ENCODE results near the gene PLEKHS1.
"Not testable (repeated sequence)": the region's sequence is repeated elsewhere in the genome, so short reads cannot be mapped to it uniquely, and the experiment has no call there.

Gene PLEKHS1

DNA sequence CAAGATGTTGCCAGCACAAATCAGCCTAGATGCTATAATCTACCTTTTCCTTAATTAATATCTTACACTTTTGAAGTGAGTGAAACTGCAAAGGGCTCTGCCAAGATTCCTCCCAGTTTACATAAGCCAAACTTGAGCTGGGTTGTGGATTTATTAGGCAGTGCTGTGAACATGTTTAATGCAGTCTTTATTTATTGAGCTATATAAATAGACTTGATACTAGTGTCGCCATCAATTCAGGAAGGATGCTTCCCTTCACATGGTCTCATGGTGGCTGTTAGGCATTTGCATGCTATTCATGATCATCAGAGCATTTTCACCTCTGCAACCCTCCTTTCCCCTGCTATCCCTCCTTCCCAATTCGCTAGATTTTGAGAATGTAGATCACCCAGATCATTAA, 40.2 kb downstream of the PLEKHS1 start:
- H3K36me3 ChIP-seq, result no peaks in the 10 kb centered on the region
- no peak overlapping the region for H3K27ac ChIP-seq
- H3K27me3 ChIP-seq (ENCODE audit: insufficient read depth, low read depth, severe bottlenecking), result no peaks in the 10 kb centered on the region
- DNase-seq, result no peak
- H3K4me3 ChIP-seq (ENCODE audit: low read depth, low read length), result no peak overlapping the region
- H3K9me3 ChIP-seq (ENCODE audit: severe bottlenecking), result no peaks in the 10 kb centered on the region
- TF ChIP-seq, protein P1, sequence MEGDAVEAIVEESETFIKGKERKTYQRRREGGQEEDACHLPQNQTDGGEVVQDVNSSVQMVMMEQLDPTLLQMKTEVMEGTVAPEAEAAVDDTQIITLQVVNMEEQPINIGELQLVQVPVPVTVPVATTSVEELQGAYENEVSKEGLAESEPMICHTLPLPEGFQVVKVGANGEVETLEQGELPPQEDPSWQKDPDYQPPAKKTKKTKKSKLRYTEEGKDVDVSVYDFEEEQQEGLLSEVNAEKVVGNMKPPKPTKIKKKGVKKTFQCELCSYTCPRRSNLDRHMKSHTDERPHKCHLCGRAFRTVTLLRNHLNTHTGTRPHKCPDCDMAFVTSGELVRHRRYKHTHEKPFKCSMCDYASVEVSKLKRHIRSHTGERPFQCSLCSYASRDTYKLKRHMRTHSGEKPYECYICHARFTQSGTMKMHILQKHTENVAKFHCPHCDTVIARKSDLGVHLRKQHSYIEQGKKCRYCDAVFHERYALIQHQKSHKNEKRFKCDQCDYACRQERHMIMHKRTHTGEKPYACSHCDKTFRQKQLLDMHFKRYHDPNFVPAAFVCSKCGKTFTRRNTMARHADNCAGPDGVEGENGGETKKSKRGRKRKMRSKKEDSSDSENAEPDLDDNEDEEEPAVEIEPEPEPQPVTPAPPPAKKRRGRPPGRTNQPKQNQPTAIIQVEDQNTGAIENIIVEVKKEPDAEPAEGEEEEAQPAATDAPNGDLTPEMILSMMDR (IDR thresholded peaks at IDR 0.05; ENCODE audit: low read depth, low read length), result no peak

DNA sequence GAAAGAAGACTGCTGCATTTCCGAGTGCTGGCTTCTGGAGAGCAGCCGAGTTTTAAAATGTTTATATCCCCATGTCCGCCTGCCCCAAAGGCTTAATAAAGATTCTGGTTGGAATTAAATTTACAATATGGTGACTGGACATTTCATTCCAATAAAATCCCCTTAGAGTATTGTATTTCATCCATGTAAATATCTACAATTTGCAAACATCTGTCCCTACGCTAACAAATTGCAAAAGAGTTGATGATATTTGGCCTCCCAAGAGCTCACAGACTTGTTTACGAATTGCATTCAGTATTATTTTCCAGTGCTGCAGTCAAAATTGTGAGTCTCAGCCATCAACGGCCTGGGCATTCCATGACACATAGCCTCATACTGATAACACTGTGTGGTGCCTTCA, 50.1 kb downstream of the PLEKHS1 start:
- no peaks in the 10 kb centered on the region for H3K9me3 ChIP-seq (ENCODE audit: severe bottlenecking)
- no peaks in the 10 kb centered on the region for H3K27me3 ChIP-seq (ENCODE audit: insufficient read depth, low read depth, severe bottlenecking)
- DNase-seq, result no peak
- TF ChIP-seq, protein P1 (IDR thresholded peaks at IDR 0.05; ENCODE audit: low read depth, low read length), result no peak
- no peak overlapping the region for H3K4me3 ChIP-seq (ENCODE audit: low read depth, low read length)
- H3K36me3 ChIP-seq, result no peaks in the 10 kb centered on the region
- H3K27ac ChIP-seq, result no peak overlapping the region

DNA sequence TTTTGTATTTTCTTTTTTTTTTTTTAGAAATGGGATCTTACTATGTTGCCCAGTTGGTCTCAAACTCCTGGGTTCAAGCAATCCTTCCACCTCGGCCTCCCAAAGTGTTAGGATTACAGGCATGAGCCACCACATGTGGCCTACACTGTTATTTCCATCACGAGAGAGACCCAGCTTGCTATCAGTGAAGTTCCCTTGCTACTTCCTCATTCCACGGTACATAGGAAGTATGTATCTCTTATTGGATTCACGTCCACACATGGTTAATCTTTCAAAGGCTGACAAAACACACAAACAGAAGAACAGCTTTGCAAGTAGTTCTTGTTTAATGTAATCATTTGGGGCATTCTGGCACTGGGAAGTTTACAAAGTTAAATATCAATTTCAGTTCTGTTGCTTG, 51.5 kb downstream of the PLEKHS1 start:
- no peaks in the 10 kb centered on the region for H3K36me3 ChIP-seq
- TF ChIP-seq, protein P1 (IDR thresholded peaks at IDR 0.05; ENCODE audit: low read depth, low read length), result no peak
- no peak overlapping the region for H3K27ac ChIP-seq
- H3K4me3 ChIP-seq (ENCODE audit: low read depth, low read length), result no peak overlapping the region
- H3K27me3 ChIP-seq (ENCODE audit: insufficient read depth, low read depth, severe bottlenecking), result no peaks in the 10 kb centered on the region
- H3K9me3 ChIP-seq (ENCODE audit: severe bottlenecking), result no peaks in the 10 kb centered on the region
- no peak for DNase-seq

DNA sequence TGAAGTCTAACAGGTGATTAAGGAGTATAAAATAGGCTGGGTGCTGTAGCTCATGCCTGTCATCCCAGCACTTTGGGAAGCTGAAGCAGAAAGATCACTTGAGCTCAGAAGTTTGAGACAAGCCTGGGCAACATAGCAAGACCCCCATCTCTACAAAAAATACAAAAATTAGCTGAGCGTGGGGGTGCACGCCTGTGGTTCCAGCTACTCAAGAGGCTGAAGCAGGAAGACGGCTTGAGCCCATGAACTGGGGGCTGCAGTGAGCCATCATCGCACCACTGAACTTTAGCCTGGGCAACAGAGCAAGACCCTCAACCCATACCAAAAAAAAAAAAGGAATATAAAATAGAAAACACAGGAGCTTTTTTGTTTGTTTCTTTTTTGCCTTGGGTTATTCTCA, 55.0 kb downstream of the PLEKHS1 start:
- Histone ChIP-seq H3K27me3 (ENCODE audit: insufficient read depth, low read depth, severe bottlenecking) (no peaks in the 10 kb centered on the region), H3K27ac (no peak overlapping the region), H3K36me3 (no peaks in the 10 kb centered on the region), H3K9me3 (ENCODE audit: severe bottlenecking) (no peaks in the 10 kb centered on the region), H3K4me3 (ENCODE audit: low read depth, low read length) (no peak overlapping the region)
- no peak for DNase-seq
- TF ChIP-seq, protein P1 (IDR thresholded peaks at IDR 0.05; ENCODE audit: low read depth, low read length), result no peak

DNA sequence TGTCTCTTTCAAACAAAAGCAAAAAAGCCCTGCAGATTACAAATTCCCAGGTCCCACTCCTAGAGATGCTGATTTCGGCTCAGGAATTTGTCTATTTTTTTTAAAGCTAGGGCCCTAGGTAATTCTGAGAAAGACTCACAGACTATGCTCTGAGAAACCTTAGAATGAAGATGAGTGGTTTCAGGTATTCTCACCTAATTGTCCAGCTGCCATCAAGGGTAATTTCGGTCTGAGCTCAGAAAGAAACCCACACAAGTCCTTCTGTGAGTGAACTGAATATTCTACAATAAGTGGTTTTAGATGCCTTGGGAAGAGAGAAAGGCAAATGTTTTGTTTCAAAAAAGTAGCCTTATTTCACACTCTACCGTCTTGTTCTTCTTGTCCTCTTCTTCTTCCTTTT, 56.7 kb downstream of the PLEKHS1 start:
- no peak for DNase-seq
- H3K9me3 ChIP-seq (ENCODE audit: severe bottlenecking), result no peaks in the 10 kb centered on the region
- TF ChIP-seq, protein P1 (IDR thresholded peaks at IDR 0.05; ENCODE audit: low read depth, low read length), result no peak
- no peaks in the 10 kb centered on the region for H3K36me3 ChIP-seq
- H3K4me3 ChIP-seq (ENCODE audit: low read depth, low read length), result no peak overlapping the region
- no peaks in the 10 kb centered on the region for H3K27me3 ChIP-seq (ENCODE audit: insufficient read depth, low read depth, severe bottlenecking)
- no peak overlapping the region for H3K27ac ChIP-seq

DNA sequence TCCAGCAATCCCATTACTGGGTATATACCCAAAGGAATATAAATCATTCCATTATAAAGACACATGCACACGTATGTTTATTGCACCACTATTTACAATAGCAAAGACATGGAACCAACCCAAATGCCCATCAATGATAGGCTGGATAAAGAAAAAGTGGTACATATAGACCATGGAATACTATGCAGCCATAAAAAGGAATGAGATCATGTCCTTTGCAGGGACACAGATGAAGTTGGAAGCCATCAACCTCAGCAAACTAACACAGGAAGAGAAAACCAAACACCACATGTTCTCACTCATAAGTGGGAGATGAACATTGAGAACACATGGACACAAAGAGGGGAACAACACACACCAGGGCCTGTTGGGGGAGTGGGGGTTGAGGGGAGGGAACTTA, 63.2 kb downstream of the PLEKHS1 start:
- not testable (repeated sequence) for H3K27ac ChIP-seq; H3K27me3 ChIP-seq (ENCODE audit: insufficient read depth, low read depth, severe bottlenecking); H3K36me3 ChIP-seq; DNase-seq; H3K9me3 ChIP-seq (ENCODE audit: severe bottlenecking); H3K4me3 ChIP-seq (ENCODE audit: low read depth, low read length)

Measured in WERI-Rb-1 (cell line).